GM21423 (cell line): ENCODE results near the gene KATNBL1.

Experiments
- ATAC-seq: cut with Tn5 transposase; IDR thresholded peaks from one replicate; pipeline ENCODE4 v1.9.1; 2021; ENCODE audit warnings: mild to moderate bottlenecking, moderate library complexity; ENCODE audit not compliant: unreplicated experiment

Gene KATNBL1

DNA sequence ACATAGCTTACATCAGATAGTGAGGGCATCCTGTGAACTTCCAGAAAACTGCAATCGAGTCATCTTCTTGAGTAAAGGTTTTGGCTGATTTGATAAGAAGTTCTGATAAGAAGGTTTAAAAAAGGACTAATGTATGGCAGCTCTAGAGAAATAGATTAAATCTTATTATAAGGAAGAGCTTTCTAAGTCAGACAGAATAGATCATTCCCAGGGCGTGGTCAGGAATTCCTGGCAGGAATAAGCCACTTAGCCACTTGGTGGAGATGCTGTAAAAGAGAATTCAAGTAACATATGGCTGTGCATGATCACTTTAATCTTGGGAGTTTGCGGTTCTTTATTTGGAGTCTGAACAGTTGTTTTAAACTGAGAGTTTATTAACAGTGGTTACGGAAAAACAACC, 90.6 kb downstream of the KATNBL1 start:
- no peak for ATAC-seq

DNA sequence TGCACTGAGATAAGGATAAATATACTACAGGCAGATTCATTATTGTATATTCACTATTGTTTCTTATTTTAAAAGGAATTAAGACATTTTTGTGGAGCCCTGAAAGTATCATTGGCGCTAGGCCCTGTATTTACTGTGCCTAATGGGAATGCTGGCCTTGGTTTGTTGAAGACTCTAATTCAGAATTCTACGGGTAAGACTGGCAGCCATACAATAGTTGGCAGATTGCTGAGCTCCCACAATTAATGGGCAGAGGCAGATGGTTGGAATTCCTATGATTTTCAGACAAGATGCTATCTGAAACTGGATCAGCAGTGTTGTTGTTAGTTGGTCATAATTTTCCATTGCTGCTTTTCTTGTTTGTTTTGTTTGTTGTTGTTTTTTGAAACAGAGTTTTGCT, 93.3 kb downstream of the KATNBL1 start:
- ATAC-seq = no peak

- ATAC-seq = no peak
Observed at GRCh38 chr15:34114739-34115138, 95.2 kb downstream of the KATNBL1 start.

GRCh38 chr15:34114215-34114614, 95.7 kb downstream of the KATNBL1 start:
- no peak for ATAC-seq

GRCh38 chr15:34111488-34111887, 98.4 kb downstream of the KATNBL1 start:
- no peak for ATAC-seq

DNA sequence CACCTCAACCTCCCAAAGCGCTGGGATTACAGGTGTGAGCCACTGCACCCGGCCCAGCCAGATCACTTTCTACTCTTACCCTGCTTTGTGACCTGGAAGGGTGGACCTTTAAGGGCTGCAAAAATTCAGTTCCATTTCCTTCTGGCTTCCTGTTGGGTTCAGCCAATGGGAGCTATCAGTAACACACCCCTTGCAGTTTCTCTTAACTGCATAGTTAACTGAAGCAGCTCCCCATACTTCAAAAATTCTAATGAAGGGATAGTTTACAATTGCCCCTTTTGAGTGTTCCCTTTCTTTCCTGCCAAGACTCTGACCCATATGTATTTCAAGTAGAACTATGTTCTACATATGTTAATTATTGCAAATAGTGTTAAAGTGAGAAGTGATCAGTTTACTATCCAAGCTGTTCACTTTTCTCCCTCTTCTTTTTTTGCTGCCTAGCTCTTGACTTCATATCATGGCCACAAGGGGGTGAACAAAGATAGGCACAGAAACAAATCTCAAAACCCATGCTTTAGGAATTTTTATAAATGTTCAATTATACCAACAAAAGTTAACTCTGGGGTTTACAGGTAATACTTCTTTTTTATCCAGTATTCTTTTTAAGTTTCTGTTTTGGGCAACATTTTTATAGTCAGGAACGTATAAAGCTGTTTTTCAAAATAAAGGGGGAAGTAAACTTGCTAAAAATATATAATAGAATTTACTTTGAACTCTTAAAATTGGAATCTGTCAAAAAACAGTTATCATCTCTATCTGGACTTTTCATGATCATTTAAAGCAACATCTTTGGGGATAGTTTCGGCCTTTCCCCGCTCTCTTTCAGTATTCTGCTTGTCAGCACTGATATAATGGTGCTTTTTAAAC, 99.9 kb downstream of the KATNBL1 start:
- no peak for ATAC-seq

DNA sequence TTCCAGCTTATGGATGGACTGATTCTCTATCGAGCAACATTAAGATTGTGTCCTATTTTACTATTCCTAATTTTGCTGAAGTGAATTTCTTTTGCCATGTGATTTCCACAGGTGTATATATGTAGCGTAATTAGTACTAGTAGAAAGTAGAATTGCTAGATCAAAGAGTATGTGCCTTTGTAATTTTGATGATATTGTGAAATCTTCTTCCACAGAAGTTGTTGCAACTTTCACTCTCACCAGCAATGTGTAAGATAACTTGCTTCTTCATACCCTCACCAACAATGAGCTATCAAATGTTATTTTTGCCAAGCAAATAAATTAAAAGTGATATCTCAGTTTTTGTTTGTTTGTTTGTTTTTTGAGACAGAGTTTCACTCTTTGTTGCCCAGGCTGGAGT, 102.6 kb downstream of the KATNBL1 start:
- ATAC-seq = no peak

DNA sequence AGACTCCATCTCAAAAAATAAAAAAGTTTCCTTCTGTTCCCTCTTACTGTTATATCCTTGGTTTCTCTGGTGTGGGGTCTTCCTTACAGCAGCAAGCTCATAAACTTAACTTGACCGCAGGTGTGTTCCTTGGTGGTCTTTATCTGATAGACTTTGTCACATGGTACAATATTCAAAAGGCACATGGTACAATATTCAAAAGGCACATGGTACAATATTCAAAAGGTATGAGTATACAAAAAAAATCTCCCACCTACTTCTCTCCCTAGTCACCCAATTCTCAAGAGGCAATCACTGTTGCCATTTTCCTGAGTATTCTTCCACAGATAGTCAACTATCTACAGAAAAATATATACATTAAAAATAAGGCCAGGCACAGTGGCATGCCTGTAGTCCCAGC, 103.5 kb downstream of the KATNBL1 start:
- ATAC-seq = no peak

DNA sequence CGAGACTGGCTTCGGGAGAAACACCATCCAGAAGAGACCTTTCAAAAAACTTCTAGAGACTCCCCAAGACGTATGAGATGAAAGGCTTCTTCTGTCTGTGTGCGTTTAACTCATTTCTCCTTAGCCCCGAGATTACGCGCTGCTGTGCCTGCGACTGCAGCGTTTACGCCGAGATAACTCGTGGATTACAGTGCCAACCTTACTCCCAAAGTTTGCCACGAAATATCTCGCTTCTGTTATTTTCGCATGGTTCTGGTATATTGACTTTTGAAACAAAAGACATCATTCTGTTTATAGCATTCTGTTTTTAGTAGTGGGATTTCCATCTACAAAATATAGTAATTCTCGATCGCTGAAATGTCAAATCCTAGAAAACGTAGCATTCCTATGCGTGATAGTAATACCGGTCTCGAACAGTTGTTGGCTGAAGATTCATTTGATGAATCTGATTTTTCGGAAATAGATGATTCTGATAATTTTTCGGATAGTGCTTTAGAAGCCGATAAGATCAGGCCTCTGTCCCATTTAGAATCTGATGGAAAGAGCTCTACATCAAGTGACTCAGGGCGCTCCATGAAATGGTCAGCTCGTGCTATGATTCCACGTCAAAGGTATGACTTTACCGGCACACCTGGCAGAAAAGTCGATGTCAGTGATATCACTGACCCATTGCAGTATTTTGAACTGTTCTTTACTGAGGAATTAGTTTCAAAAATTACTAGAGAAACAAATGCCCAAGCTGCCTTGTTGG, 107.5 kb downstream of the KATNBL1 start:
- ATAC-seq = no peak

DNA sequence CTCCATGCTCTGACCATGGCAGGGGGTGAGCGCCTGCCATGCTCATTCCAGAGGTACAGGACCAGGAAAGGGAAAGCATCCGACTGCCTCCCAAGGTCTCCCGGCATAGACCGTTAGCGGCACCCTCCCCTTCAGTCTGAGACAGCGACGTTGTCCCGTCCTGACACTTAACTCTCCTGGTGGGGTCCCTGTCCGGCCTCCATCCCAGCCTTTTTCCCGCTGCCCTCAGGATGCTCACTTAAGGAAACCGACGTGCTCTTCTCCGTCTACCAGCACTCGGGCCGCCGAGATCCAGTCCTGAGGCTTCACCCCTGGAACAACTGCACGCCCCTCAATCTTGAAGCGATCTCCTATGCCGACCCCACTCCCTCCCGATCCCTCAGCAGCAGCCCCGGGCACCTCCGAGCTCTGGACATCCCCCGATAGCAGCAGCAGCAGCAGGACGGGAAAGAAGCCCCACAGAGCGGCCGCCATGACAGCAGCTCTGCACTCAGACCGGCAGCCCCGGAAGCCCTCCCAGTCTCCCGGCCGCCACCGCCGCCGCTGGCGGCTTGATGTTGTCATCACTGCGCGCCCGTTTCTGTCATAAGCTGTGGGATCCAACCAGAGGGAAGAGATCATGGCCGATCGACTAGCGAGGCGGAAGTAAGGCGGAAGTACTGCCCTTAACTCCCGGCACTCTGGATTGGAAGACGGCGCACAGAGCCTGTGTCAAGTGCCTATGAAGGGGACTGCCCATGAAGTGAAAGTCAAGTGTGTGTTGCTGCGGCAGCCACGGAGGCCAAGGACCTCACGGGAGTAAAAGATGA, 108.3 kb downstream of the KATNBL1 start, which contains the start of the genes EMC7 and PGBD4:
Gene EMC7, minus strand, starts transcription at position 497 of the 809 bp plus-strand sequence. Its CDS starts 23 bp downstream, at position 474.
Gene PGBD4, plus strand, starts transcription at position 718 of the 809 bp plus-strand sequence. CDS start 449 bp downstream, outside the sequence.
- peak; percentile 97 for ATAC-seq

DNA sequence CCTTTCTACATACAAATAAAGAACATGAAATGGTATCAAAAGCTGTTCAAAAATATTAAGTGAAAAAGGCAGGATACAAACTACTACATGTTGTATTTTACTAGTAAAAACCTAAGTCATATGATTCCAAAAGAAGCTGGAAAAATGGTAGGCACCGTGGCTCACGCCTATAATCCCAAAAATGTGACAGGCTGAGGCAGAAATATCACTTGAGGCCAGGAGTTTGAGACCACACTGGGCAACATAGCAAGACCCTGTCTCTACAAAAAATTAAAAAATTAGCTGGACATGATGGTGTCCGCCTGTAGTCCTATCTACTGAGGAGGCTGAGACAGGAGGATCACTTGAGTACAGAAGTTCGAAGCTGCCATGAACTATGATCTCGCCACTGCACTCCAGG, 110.0 kb downstream of the KATNBL1 start:
- no peak for ATAC-seq
